WERI-Rb-1 (cell line): Measurements from ENCODE around the gene LTB4R2.

ENCODE experiments used
- DNase-seq: peaks from one replicate; pipeline ENCODE4 v3.0.0-alpha.2; 2020
- H3K27ac ChIP-seq: fragments of 250-450 bp; sonication (Bioruptor Pico); 2 replicates; pipeline ENCODE4 v1.5.1; 2020; ENCODE audit warnings: mild to moderate bottlenecking, moderate library complexity
- H3K27me3 ChIP-seq: fragments of 250-450 bp; sonication (Bioruptor Pico); 2 replicates; pipeline ENCODE4 v1.5.1; 2021; ENCODE audit warnings: mild to moderate bottlenecking, low read depth, moderate library complexity; ENCODE audit not compliant: insufficient read depth, severe bottlenecking
- H3K36me3 ChIP-seq: fragments of 250-450 bp; sonication (Bioruptor Pico); 2 replicates; pipeline ENCODE4 v1.5.1; 2020; ENCODE audit warnings: mild to moderate bottlenecking, moderate library complexity
- H3K4me3 ChIP-seq: 2 replicates; pipeline ENCODE4 v1.5.1; 2011; ENCODE audit warnings: low read depth, mild to moderate bottlenecking, control low read depth, low read length
- H3K9me3 ChIP-seq: fragments of 250-450 bp; sonication (Bioruptor Pico); 2 replicates; pipeline ENCODE4 v1.5.1; 2021; ENCODE audit warnings: mild to moderate bottlenecking, moderate library complexity; ENCODE audit not compliant: severe bottlenecking
- CTCF ChIP-seq: IDR thresholded peaks from 2 replicates; pipeline ENCODE4 v1.5.1; 2011; ENCODE audit warnings: low read depth, mild to moderate bottlenecking, control low read depth, inconsistent platforms, low read length

The LTB4R2 gene

GRCh38 chr14:24313913-24314312 lies 4.0 kb downstream of the LTB4R2 start:
- DNase-seq = no peak
- Histone ChIP-seq H3K27me3 (no peaks in the 10 kb centered on the region), H3K27ac (no peak overlapping the region), H3K4me3 (no peak overlapping the region), H3K36me3 (peaks cover 4% of the 10 kb centered on the region), H3K9me3 (no peaks in the 10 kb centered on the region)
- no peak for TF ChIP-seq CTCF

DNA sequence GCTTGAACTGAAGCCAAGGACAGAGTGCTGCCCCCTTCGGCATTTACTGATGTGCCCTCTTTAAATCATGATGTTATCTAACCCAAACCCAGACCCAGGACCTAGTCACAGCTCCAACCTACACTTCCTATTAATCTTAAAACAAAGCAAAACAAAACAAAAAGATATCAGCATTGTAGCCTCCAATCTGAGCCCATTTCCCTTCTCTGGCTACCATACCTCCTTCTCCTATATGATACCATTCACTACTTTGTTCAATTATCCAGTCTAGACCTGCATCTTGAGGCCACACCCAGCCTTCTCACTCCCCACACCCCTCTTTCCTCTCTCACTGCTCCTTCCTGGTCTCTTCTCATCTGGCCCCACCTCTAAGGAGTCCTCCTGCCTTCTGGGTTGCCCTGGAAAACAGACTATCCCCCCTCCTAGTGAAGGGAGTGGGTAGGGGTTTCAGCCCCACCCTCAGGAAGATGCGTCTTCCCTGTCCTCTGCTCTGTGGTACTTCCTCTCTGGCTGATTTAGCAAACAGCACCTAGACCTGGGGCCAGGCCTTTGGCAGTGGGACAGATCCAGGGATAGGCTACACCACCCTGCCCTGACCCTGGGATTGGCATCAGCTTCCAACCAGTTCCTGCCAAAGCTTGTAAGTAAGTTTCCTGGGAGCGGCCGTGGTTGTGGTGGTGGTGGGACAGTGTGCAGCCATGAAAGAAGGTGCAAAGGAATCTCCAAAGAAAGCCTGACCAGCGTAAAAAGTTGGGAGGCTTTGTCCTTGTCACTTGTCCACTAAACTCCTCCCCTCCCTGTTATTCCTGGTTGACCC lies 4.6 kb downstream of the LTB4R2 start:
- Histone ChIP-seq H3K36me3 (peaks cover 4% of the 10 kb centered on the region), H3K4me3 (no peak overlapping the region), H3K27ac (no peak overlapping the region), H3K9me3 (no peaks in the 10 kb centered on the region), H3K27me3 (no peaks in the 10 kb centered on the region)
- no peak for DNase-seq
- TF ChIP-seq CTCF = no peak

- no peaks in the 10 kb centered on the region for H3K27me3 ChIP-seq
- TF ChIP-seq CTCF = no peak
- no peak overlapping the region for H3K27ac ChIP-seq
- no peak for DNase-seq
- H3K4me3 ChIP-seq = no peak overlapping the region
- H3K9me3 ChIP-seq = no peaks in the 10 kb centered on the region
- H3K36me3 ChIP-seq = no peaks in the 10 kb centered on the region; the same call in none of the 2 replicates
Observed at GRCh38 chr14:24315243-24315806, 5.4 kb downstream of the LTB4R2 start.

DNA sequence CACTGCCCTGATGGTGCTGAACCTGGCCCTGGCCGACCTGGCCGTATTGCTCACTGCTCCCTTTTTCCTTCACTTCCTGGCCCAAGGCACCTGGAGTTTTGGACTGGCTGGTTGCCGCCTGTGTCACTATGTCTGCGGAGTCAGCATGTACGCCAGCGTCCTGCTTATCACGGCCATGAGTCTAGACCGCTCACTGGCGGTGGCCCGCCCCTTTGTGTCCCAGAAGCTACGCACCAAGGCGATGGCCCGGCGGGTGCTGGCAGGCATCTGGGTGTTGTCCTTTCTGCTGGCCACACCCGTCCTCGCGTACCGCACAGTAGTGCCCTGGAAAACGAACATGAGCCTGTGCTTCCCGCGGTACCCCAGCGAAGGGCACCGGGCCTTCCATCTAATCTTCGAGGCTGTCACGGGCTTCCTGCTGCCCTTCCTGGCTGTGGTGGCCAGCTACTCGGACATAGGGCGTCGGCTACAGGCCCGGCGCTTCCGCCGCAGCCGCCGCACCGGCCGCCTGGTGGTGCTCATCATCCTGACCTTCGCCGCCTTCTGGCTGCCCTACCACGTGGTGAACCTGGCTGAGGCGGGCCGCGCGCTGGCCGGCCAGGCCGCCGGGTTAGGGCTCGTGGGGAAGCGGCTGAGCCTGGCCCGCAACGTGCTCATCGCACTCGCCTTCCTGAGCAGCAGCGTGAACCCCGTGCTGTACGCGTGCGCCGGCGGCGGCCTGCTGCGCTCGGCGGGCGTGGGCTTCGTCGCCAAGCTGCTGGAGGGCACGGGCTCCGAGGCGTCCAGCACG lies 6.1 kb downstream of the LTB4R2 start:
- no peak for TF ChIP-seq CTCF
- Histone ChIP-seq H3K36me3 (no peaks in the 10 kb centered on the region; the same call in 1 of the 2 replicates), H3K9me3 (no peaks in the 10 kb centered on the region), H3K27ac (no peak overlapping the region), H3K27me3 (no peaks in the 10 kb centered on the region), H3K4me3 (no peak overlapping the region)
- DNase-seq = no peak

DNA sequence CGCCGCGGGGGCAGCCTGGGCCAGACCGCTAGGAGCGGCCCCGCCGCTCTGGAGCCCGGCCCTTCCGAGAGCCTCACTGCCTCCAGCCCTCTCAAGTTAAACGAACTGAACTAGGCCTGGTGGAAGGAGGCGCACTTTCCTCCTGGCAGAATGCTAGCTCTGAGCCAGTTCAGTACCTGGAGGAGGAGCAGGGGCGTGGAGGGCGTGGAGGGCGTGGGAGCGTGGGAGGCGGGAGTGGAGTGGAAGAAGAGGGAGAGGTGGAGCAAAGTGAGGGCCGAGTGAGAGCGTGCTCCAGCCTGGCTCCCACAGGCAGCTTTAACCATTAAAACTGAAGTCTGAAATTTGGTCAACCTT lies 6.6 kb downstream of the LTB4R2 start:
- Histone ChIP-seq H3K27me3 (no peaks in the 10 kb centered on the region), H3K4me3 (no peak overlapping the region), H3K36me3 (no peaks in the 10 kb centered on the region; the same call in 1 of the 2 replicates), H3K9me3 (no peaks in the 10 kb centered on the region), H3K27ac (no peak overlapping the region)
- TF ChIP-seq CTCF = no peak
- DNase-seq = no peak
